ENCODE measurements around the gene C9orf78. TPM values are rescaled to one million over a fixed set of nuclear protein-coding genes. Genes with fewer than 3 reads are reported as not detected.

Gene C9orf78
- total and polyA plus RNA-seq, 4 donors: 31.1 to 84.2 (median 50.9) TPM

- WGBS: 94% methylated on average over 7 of the region's 7 CpGs
- Histone ChIP-seq H3K27ac (ENCODE audit: low read depth in 1 of 2, low read length in 2 of 2) (no peak overlapping the region), H3K4me3 (ENCODE audit: low read depth in 1 of 3, low read length in 3 of 3) (no peak overlapping the region), H3K9me3 (ENCODE audit: control insufficient read depth in 4 of 4, low read length in 3 of 4) (no peaks in the 10 kb centered on the region), H3K36me3 (ENCODE audit: control insufficient read depth in 4 of 4, insufficient read depth in 3 of 4, low read depth in 1 of 4, low read length in 3 of 4) (no peaks in the 10 kb centered on the region), H3K4me1 (ENCODE audit: control insufficient read depth in 4 of 4, insufficient read depth in 4 of 4, low read length in 3 of 4) (no peaks in the 10 kb centered on the region), H3K27me3 (ENCODE audit: control insufficient read depth in 4 of 4, insufficient read depth in 4 of 4, low read length in 3 of 4) (no peaks in the 10 kb centered on the region), H3K9ac (ENCODE audit: low read depth in 1 of 2, low read length in 2 of 2) (no peak overlapping the region)
- no peak for TF ChIP-seq CTCF (IDR thresholded peaks at IDR 0.05; ENCODE audit: low read depth, low read length, missing input control)
- TF ChIP-seq NR2F2 (IDR thresholded peaks at IDR 0.05): no peak
- TF ChIP-seq HNF4A (conservative IDR thresholded peaks at IDR 0.05): no peak
- TF ChIP-seq ZBTB33 (IDR thresholded peaks at IDR 0.05): no peak
- TF ChIP-seq SP1 (IDR thresholded peaks at IDR 0.05): no peak
- TF ChIP-seq HNF4G (IDR thresholded peaks at IDR 0.05): no peak
- no peak for TF ChIP-seq GABPA (IDR thresholded peaks at IDR 0.05 in 1 of 2, conservative IDR thresholded peaks at IDR 0.05 in 1 of 2)
- no peak for TF ChIP-seq RXRA (IDR thresholded peaks at IDR 0.05)
- no peak for TF ChIP-seq REST (IDR thresholded peaks at IDR 0.05)
- TF ChIP-seq ATF3 (IDR thresholded peaks at IDR 0.05): no peak
- no peak for TF ChIP-seq FOXA2 (IDR thresholded peaks at IDR 0.05)
- no peak for TF ChIP-seq FOXA1 (IDR thresholded peaks at IDR 0.05)
- TF ChIP-seq TAF1 (conservative IDR thresholded peaks at IDR 0.05): no peak
- no peak for TF ChIP-seq RAD21 (IDR thresholded peaks at IDR 0.05)
- TF ChIP-seq MAX (IDR thresholded peaks at IDR 0.05): no peak
- TF ChIP-seq EGR1 (IDR thresholded peaks at IDR 0.05; ENCODE audit: low read depth in 2 of 2): no peak
- DNase-seq (ENCODE audit: low spot score): no peak
These were observed 55.4 kb downstream of the C9orf78 start for GRCh38 chr9:129779560-129780190.

Measured in liver (tissue), 9 donors.